GM10266 (cell line): ENCODE measurements around the gene TBC1D9B.
"Not testable (repeated sequence)": the region's sequence is repeated elsewhere in the genome, so short reads cannot be mapped to it uniquely, and the experiment has no call there.

ENCODE experiments used
- DNase-seq: peaks from one replicate; pipeline ENCODE4 v3.0.0; 2012; ENCODE audit errors: extremely low spot score
- TF ChIP-seq, protein P1 (sequence below): IDR thresholded peaks from 2 replicates; pipeline ENCODE4 v1.5.1; 2012; ENCODE audit warnings: mild to moderate bottlenecking, low read depth; ENCODE audit not compliant: control insufficient read depth, insufficient read depth; ENCODE audit errors: missing control alignments

The TBC1D9B gene

DNA sequence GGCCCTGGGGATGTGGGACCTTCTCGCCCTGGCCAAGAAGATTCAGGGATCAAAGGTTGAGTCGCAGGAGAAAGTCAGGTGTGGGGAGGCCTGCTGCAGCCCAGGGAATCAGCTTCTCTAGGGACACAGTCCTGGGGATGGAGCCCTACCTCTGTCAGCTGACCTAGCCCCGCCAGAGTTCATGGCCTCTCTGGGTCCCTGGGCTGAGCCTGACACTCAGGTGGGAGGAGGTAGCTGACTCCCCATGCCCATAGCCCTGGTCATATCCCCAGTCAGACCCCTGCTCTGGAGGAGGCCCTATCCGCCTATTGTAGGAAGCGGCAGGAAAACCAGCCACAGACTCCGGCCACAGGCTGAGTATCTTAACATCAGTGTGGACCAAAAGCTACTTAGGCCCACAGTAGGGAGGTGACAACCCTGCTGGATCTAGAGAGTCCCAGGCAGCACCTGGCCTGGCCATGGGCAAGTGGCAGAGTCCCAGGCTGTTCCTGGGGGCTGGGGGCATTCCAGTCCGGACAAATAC lies 34.0 kb downstream of the TBC1D9B start:
- TF ChIP-seq, protein P1, sequence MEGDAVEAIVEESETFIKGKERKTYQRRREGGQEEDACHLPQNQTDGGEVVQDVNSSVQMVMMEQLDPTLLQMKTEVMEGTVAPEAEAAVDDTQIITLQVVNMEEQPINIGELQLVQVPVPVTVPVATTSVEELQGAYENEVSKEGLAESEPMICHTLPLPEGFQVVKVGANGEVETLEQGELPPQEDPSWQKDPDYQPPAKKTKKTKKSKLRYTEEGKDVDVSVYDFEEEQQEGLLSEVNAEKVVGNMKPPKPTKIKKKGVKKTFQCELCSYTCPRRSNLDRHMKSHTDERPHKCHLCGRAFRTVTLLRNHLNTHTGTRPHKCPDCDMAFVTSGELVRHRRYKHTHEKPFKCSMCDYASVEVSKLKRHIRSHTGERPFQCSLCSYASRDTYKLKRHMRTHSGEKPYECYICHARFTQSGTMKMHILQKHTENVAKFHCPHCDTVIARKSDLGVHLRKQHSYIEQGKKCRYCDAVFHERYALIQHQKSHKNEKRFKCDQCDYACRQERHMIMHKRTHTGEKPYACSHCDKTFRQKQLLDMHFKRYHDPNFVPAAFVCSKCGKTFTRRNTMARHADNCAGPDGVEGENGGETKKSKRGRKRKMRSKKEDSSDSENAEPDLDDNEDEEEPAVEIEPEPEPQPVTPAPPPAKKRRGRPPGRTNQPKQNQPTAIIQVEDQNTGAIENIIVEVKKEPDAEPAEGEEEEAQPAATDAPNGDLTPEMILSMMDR: no peak
- DNase-seq: no peak

DNA sequence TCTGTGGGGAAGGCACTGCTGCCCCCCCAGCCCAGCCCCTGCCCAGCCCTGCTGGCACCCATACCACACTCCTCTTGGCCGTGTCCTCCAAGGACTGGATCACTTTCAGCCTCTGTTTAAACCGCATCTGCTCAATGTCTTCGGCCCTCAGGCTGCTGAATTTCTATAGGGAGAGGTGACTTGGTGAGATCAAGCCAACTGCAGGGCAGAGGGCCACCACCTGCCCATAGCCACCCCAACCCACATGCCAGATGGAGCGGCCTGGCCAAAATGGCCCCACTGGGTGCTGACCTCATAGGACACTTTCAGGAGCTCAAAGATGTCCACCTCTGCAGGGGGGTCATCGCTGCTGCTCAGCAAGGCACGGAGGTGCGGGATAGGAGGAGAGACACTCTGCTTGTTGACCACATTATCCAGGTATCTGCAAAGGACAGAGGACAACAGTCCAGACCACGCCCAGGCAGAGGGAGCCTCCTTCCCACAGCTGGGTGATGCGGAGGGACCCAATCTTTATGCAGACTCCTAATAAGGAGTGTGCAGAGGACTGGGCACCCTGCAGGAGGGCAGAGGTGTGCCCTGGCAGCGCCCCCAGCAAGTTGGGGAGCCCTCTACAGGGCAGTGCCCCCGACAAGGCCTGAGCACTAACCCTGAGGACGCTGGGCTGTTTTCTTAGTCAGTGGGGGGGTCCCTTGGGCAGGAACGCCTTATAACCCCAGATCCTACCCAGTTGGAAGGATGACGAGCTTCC lies 34.7 kb downstream of the TBC1D9B start:
- DNase-seq: no peak
- TF ChIP-seq, protein P1: no peak

DNA sequence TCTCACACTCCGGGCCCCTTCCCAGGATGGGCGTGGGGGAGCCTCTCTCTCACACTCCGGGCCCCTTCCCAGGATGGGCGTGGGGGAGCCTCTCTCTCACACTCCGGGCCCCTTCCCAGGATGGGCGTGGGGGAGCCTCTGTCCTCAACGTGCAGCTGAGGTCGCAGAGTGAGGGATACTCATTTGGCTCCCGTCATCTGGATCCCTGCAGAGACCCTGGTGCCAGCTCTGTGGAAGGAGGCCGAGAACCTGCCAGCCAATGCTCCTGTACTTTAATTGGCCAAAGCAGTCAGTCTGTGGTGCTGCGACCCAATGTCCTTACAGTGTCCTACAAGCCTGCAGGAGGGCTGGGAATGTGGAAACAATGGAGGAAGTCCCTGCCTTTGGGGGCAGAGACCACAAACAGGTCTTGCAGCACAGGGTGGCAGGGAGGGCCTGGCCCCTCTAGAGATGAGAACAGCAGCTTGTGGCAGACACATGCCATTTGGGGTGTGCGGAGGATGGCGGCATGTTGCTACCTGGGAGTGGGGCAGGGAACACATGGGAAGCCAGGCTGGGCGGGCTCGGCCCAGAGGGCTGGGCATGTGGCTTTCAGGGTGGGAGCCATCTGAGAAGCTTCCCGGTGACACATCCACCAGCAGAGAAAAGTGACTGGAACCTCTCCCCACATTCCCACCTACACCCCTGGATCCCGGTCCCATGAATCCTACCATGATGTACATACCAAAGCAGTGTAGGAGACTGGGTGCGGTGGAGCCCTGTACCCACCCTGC lies 35.5 kb downstream of the TBC1D9B start:
- TF ChIP-seq, protein P1: no peak
- DNase-seq: no peak

GRCh38 chr5:179871533-179871932 lies 36.2 kb downstream of the TBC1D9B start:
- not testable (repeated sequence) for DNase-seq

GRCh38 chr5:179870952-179871351 lies 36.7 kb downstream of the TBC1D9B start:
- TF ChIP-seq, protein P1: no peak
- DNase-seq: no peak

GRCh38 chr5:179870403-179870903 lies 37.2 kb downstream of the TBC1D9B start:
- no peak for DNase-seq
- TF ChIP-seq, protein P1: peak; percentile 37

GRCh38 chr5:179869641-179870402 lies 37.9 kb downstream of the TBC1D9B start:
- no peak for DNase-seq
- TF ChIP-seq, protein P1: no peak
